Measurements from ENCODE around the gene PIGS. TPM values are rescaled to one million over a fixed set of nuclear protein-coding genes. Genes with fewer than 3 reads are reported as not detected.

Gene PIGS
- total RNA-seq, 4 donors from 2014 or later: 31.7 to 66.7 (median 42.5) TPM

DNA sequence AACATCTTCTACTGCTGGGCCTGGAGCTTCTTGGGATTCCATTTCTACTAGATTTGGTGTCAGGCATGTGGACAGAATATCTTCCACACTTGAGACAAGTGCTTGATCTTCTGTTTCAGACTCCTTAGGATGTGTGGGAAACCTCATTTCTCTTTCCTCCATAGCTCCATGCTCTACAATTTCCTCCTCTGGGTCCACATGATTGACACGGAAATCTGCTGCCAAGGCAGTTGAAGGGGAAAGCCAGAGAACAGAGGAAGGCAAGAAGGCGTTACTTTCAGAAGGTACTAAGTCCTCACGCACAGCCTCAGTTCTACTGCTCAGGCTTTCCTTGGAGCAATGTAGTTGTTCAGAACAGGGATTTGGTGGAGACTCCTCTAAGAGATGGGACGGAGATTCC, 20.9 kb upstream of the PIGS start:
- DNase-seq: no peak
- no peaks in the 10 kb centered on the region for H3K9me3 ChIP-seq
- H3K27me3 ChIP-seq: no peaks in the 10 kb centered on the region
- H3K4me1 ChIP-seq: peaks cover 0 to 2% (median 0%) of the 10 kb centered on the region in 3 donors
- WGBS, 2 donors: 77 to 94% methylated on average over 3 to 4 of the region's 4 CpGs
- TF ChIP-seq POLR2A (IDR thresholded peaks at IDR 0.05): no peak
- no peak for TF ChIP-seq CTCF (IDR thresholded peaks at IDR 0.05)
- no peak overlapping the region for H3K4me3 ChIP-seq
- H3K36me3 ChIP-seq: peaks cover 0 to 53% (median 6%) of the 10 kb centered on the region in 3 donors
- intact Hi-C loops (cut with DNase I): no loop called here
- H3K27ac ChIP-seq: no peak overlapping the region

DNA sequence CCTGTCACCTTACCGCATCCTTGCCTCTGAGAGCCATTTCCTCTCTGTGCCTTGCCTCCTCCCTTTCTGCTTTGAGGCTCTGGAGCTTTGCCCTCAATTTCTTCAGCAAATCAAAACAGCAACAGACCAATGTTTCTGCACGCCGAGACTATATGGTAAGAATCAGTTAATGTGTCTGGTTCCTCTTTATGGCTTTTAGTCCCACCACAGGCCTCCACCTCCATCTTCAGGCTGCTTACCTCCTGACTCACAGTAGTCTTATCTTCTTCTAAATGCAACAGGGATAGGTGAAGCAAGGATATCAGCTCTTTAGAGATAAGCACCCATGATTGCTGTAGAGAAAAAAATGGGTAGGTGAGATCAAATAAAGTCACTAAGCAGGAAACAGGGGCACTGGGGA, 14.5 kb upstream of the PIGS start:
- no peak overlapping the region for H3K4me3 ChIP-seq
- 88 to 92% methylated on average over 3 of the region's 3 CpGs for WGBS, 2 donors
- intact Hi-C loops (cut with DNase I): no loop called here
- H3K27ac ChIP-seq: no peak overlapping the region
- H3K9me3 ChIP-seq: no peaks in the 10 kb centered on the region
- DNase-seq: no peak
- H3K36me3 ChIP-seq: peaks cover 8 to 80% (median 10%) of the 10 kb centered on the region in 3 donors
- no peak for TF ChIP-seq CTCF (IDR thresholded peaks at IDR 0.05)
- TF ChIP-seq POLR2A (IDR thresholded peaks at IDR 0.05): no peak
- no peaks in the 10 kb centered on the region for H3K27me3 ChIP-seq
- H3K4me1 ChIP-seq: no peaks in the 10 kb centered on the region

- WGBS, 2 donors: 82 to 85% methylated on average over 2 to 3 of the region's 3 CpGs
- TF ChIP-seq CTCF (IDR thresholded peaks at IDR 0.05): no peak
- no peak for TF ChIP-seq POLR2A (IDR thresholded peaks at IDR 0.05)
- no peaks in the 10 kb centered on the region for H3K27me3 ChIP-seq
- H3K27ac ChIP-seq: no peak overlapping the region
- DNase-seq: no peak
- intact Hi-C loops (cut with DNase I): no loop called here
- peaks cover 8 to 76% (median 10%) of the 10 kb centered on the region in 3 donors for H3K36me3 ChIP-seq
- no peaks in the 10 kb centered on the region for H3K4me1 ChIP-seq
- H3K9me3 ChIP-seq: no peaks in the 10 kb centered on the region
- H3K4me3 ChIP-seq: no peak overlapping the region
Measured at GRCh38 chr17:28584434-28584833, 13.1 kb upstream of the PIGS start.

- Histone ChIP-seq H3K9me3 (no peaks in the 10 kb centered on the region), H3K36me3 (peaks cover 8 to 73% (median 10%) of the 10 kb centered on the region in 3 donors), H3K27me3 (no peaks in the 10 kb centered on the region), H3K4me1 (no peaks in the 10 kb centered on the region), H3K27ac (no peak overlapping the region), H3K4me3 (no peak overlapping the region)
- 94 to 100% methylated on average over 2 of the region's 2 CpGs for WGBS, 2 donors
- DNase-seq: no peak
- TF ChIP-seq POLR2A (IDR thresholded peaks at IDR 0.05): no peak
- TF ChIP-seq CTCF (IDR thresholded peaks at IDR 0.05): no peak
- intact Hi-C loops (cut with DNase I): no loop called here
Measured at GRCh38 chr17:28582513-28582912, 11.2 kb upstream of the PIGS start.

- Histone ChIP-seq H3K4me3 (no peak overlapping the region), H3K27me3 (no peaks in the 10 kb centered on the region), H3K4me1 (peaks cover 6 to 12% (median 6%) of the 10 kb centered on the region in 3 donors), H3K9me3 (no peaks in the 10 kb centered on the region), H3K36me3 (peaks cover 8 to 63% (median 10%) of the 10 kb centered on the region in 3 donors), H3K27ac (no peak overlapping the region)
- DNase-seq: no peak
- intact Hi-C loops (cut with DNase I): no loop called here
- 94 to 100% methylated on average over 3 of the region's 3 CpGs for WGBS, 2 donors
- no peak for TF ChIP-seq POLR2A (IDR thresholded peaks at IDR 0.05)
- no peak for TF ChIP-seq CTCF (IDR thresholded peaks at IDR 0.05)
Measured at GRCh38 chr17:28580959-28581358, 9.6 kb upstream of the PIGS start.
